OCI-LY1 (cell line): ENCODE measurements around the gene PREX1.

ENCODE experiments used
- H2AFZ ChIP-seq: fragments of 200-600 bp; sonication (generic), shearing (Covaris generic); 2 replicates; pipeline ENCODE4 v1.6.0; 2014; ENCODE audit warnings: antibody characterized with exemption, mild to moderate bottlenecking, low read length
- H3F3A ChIP-seq: fragments of 200-600 bp; sonication (generic), shearing (Covaris generic); 2 replicates; pipeline ENCODE4 v1.6.0; 2014; ENCODE audit warnings: mild to moderate bottlenecking, antibody characterized with exemption, low read length, moderate library complexity; ENCODE audit not compliant: insufficient read depth
- H3K27ac ChIP-seq: fragments of 200-600 bp; sonication (generic); 2 replicates; pipeline ENCODE4 v1.5.1; 2014; ENCODE audit warnings: low read length, mixed run types, mild to moderate bottlenecking, low read depth; ENCODE audit not compliant: poor library complexity, severe bottlenecking
- H3K27me3 ChIP-seq: fragments of 200-600 bp; sonication (generic); 2 replicates; pipeline ENCODE4 v1.6.0; 2014; ENCODE audit warnings: antibody characterized with exemption, mild to moderate bottlenecking, low read length, moderate library complexity; ENCODE audit not compliant: insufficient read depth
- H3K36me3 ChIP-seq: fragments of 200-600 bp; sonication (generic); 2 replicates; pipeline ENCODE4 v1.6.1; 2014; ENCODE audit warnings: mild to moderate bottlenecking, antibody characterized with exemption, low read length, moderate library complexity, mixed read lengths; ENCODE audit not compliant: insufficient read depth
- H3K4me1 ChIP-seq: fragments of 200-600 bp; sonication (generic); 2 replicates; pipeline ENCODE4 v1.5.1; 2014; ENCODE audit warnings: mild to moderate bottlenecking, low read length, moderate library complexity; ENCODE audit not compliant: insufficient read depth, severe bottlenecking
- H3K4me2 ChIP-seq: fragments of 200-600 bp; sonication (generic), shearing (Covaris generic); 2 replicates; pipeline ENCODE4 v1.6.1; 2014; ENCODE audit warnings: low read length
- H3K4me3 ChIP-seq: fragments of 200-600 bp; sonication (generic); 2 replicates; pipeline ENCODE4 v1.5.1; 2014; ENCODE audit warnings: low read length, low read depth, mild to moderate bottlenecking, mixed read lengths; ENCODE audit not compliant: poor library complexity, severe bottlenecking
- H3K79me2 ChIP-seq: fragments of 200-600 bp; shearing (Covaris generic); 2 replicates; pipeline ENCODE4 v1.6.1; 2016; ENCODE audit warnings: mixed run types, low read length, mixed read lengths; ENCODE audit not compliant: insufficient read depth
- H3K9ac ChIP-seq: fragments of 200-600 bp; sonication (generic), shearing (Covaris generic); 2 replicates; pipeline ENCODE4 v1.6.1; 2014; ENCODE audit warnings: mild to moderate bottlenecking, low read length, mixed read lengths
- H3K9me2 ChIP-seq: fragments of 200-600 bp; sonication (generic), shearing (Covaris generic); 2 replicates; pipeline ENCODE4 v1.6.1; 2014; ENCODE audit warnings: low read depth, mild to moderate bottlenecking, low read length, mixed read lengths
- H3K9me3 ChIP-seq: fragments of 200-600 bp; shearing (Covaris generic); 2 replicates; pipeline ENCODE4 v1.6.1; 2014; ENCODE audit warnings: low read length, mixed read lengths
- H4K20me1 ChIP-seq: fragments of 200-600 bp; sonication (generic), shearing (Covaris generic); 2 replicates; pipeline ENCODE4 v1.6.0; 2016; ENCODE audit warnings: mild to moderate bottlenecking, low read length; ENCODE audit not compliant: insufficient read depth
- EZH2 ChIP-seq: fragments of 200-600 bp; sonication (generic), shearing (Covaris generic); IDR thresholded peaks from 2 replicates; pipeline ENCODE4 v1.8.0; 2017; ENCODE audit warnings: borderline replicate concordance, mixed run types, mild to moderate bottlenecking, antibody characterized with exemption, low read length, moderate library complexity, mixed read lengths
- TF ChIP-seq, protein P1 (sequence below): fragments of 200-600 bp; sonication (generic), shearing (Covaris generic); IDR thresholded peaks from 2 replicates; pipeline ENCODE4 v1.5.1; 2017; ENCODE audit warnings: mild to moderate bottlenecking, antibody characterized with exemption, low read length, moderate library complexity, mixed read lengths

PREX1 gene

DNA sequence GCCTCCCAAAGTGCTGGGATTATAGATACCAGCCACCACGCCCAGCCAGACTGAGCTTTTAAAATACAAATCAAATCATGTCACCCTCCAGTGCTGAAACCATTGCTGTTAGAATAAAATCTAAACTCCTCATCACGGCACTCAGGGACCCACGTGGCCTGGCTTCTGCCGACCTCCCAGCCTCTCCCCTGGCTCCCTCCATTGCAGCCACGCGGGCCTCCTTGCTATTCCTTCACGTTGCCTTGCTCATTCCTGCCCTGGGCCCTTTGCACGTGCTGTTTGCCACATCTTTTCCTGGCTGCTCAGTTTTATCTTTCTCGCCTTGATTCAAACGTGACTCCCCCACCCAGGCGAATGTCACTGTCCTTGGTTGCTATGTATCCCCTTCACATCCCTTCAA, 244.6 kb downstream of the PREX1 start:
- Histone ChIP-seq H4K20me1 (no peaks in the 10 kb centered on the region), H2AFZ (no peak overlapping the region)

DNA sequence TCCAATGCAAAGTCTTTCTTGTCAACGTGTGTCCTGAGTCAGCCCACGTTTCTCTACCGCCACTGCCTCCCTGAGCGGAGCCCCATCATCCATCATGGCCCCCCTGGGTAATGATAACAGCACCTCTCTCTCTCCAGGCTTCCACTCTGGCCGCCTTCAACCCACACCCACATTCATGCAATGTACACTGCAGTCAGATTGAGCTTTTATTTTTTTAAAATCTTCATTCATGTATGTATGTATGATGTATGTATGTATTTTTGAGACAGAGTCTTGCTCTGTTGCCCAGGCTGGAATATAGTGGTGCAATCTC, 245.2 kb downstream of the PREX1 start:
- H3K27me3 ChIP-seq = no peaks in the 10 kb centered on the region; the same call in 1 of the 2 replicates
- H3K4me1 ChIP-seq = no peaks in the 10 kb centered on the region
- no peaks in the 10 kb centered on the region for H3K79me2 ChIP-seq
- no peaks in the 10 kb centered on the region for H3K36me3 ChIP-seq
- H2AFZ ChIP-seq = no peak overlapping the region
- H3K4me3 ChIP-seq = no peak overlapping the region
- H3F3A ChIP-seq = no peaks in the 10 kb centered on the region
- no peaks in the 10 kb centered on the region for H4K20me1 ChIP-seq
- H3K9me2 ChIP-seq = no peaks in the 10 kb centered on the region
- TF ChIP-seq, protein P1, sequence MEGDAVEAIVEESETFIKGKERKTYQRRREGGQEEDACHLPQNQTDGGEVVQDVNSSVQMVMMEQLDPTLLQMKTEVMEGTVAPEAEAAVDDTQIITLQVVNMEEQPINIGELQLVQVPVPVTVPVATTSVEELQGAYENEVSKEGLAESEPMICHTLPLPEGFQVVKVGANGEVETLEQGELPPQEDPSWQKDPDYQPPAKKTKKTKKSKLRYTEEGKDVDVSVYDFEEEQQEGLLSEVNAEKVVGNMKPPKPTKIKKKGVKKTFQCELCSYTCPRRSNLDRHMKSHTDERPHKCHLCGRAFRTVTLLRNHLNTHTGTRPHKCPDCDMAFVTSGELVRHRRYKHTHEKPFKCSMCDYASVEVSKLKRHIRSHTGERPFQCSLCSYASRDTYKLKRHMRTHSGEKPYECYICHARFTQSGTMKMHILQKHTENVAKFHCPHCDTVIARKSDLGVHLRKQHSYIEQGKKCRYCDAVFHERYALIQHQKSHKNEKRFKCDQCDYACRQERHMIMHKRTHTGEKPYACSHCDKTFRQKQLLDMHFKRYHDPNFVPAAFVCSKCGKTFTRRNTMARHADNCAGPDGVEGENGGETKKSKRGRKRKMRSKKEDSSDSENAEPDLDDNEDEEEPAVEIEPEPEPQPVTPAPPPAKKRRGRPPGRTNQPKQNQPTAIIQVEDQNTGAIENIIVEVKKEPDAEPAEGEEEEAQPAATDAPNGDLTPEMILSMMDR = no peak
- no peak for TF ChIP-seq EZH2
- H3K4me2 ChIP-seq = no peak overlapping the region
- H3K9me3 ChIP-seq = no peaks in the 10 kb centered on the region
- no peak overlapping the region for H3K9ac ChIP-seq
- no peak overlapping the region for H3K27ac ChIP-seq

More for the DNA sequence above, 244.6 kb downstream of the PREX1 start:
- H3K27me3 ChIP-seq = no peaks in the 10 kb centered on the region; the same call in 1 of the 2 replicates
- H3K9me3 ChIP-seq = no peaks in the 10 kb centered on the region
- no peaks in the 10 kb centered on the region for H3F3A ChIP-seq
- H3K36me3 ChIP-seq = no peaks in the 10 kb centered on the region
- no peaks in the 10 kb centered on the region for H3K4me1 ChIP-seq
- H3K9me2 ChIP-seq = no peaks in the 10 kb centered on the region
- H3K4me3 ChIP-seq = no peak overlapping the region
- TF ChIP-seq, protein P1 = no peak
- TF ChIP-seq EZH2 = no peak
- no peak overlapping the region for H3K27ac ChIP-seq
- no peak overlapping the region for H3K4me2 ChIP-seq
- no peaks in the 10 kb centered on the region for H3K79me2 ChIP-seq
- H3K9ac ChIP-seq = no peak overlapping the region

DNA sequence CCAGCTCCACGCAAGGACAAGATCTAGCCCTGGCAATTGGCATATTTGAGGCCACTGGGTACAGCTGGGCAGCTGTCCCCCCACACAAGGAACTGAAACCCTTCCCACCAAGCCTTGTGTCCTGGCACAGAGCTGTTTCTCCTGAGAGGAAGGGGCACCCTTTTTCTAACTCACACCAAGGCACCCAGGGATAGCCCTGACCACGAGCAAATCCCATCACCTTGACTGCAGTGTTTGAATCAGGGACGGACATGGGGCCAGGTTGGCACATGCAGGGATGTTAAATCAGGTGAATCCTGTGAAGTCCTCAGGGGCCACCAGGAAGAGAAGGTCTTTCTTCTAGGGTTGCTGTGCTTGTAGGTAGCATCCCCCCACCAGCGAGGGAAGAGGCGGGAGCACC, 246.6 kb downstream of the PREX1 start:
- no peak overlapping the region for H2AFZ ChIP-seq
- no peaks in the 10 kb centered on the region for H4K20me1 ChIP-seq
- no peak overlapping the region for H3K4me3 ChIP-seq
- no peaks in the 10 kb centered on the region for H3K36me3 ChIP-seq
- no peak overlapping the region for H3K9ac ChIP-seq
- no peak for TF ChIP-seq EZH2
- TF ChIP-seq, protein P1 = no peak
- H3F3A ChIP-seq = no peaks in the 10 kb centered on the region
- no peaks in the 10 kb centered on the region for H3K4me1 ChIP-seq
- H3K79me2 ChIP-seq = no peaks in the 10 kb centered on the region
- no peaks in the 10 kb centered on the region; the same call in 1 of the 2 replicates for H3K27me3 ChIP-seq
- H3K9me2 ChIP-seq = no peaks in the 10 kb centered on the region
- H3K9me3 ChIP-seq = no peaks in the 10 kb centered on the region
- H3K4me2 ChIP-seq = no peak overlapping the region
- H3K27ac ChIP-seq = no peak overlapping the region
